Adrenal gland (tissue), 12 donors: ENCODE results near the gene RPL22. TPM values are rescaled to one million over a fixed set of nuclear protein-coding genes. Genes with fewer than 3 reads are reported as not detected.
A peak's percentile ranks its signal among the peaks of the same experiment; 100 is the strongest.

Experiments used
- DNase-seq, 7 donors: peaks; one replicate each; pipeline ENCODE4 v3.0.0-alpha.2; 2019 to 2020
- H3K27ac ChIP-seq, 5 donors: fragments of 200-600 bp; sonication (generic) in 4 of 5; 1 replicate in 3 of 5; 2 replicates in 2 of 5; pipeline versions ENCODE4 v1.5.1 to v1.8.0; 2016 to 2020; ENCODE audit warnings: mild to moderate bottlenecking in 1 of 5
- H3K27me3 ChIP-seq: fragments of 200-600 bp; 2 replicates; pipeline ENCODE4 v1.8.0; 2021
- H3K36me3 ChIP-seq, 2 donors: fragments of 200-600 bp; replicated peaks in 1 of 2; 1 replicate in 1 of 2; 2 replicates in 1 of 2; pipeline versions ENCODE4 v1.5.1 to v1.8.0; 2018 to 2022
- H3K4me1 ChIP-seq, 2 donors: fragments of 200-600 bp; replicated peaks in 1 of 2; 1 replicate in 1 of 2; 2 replicates in 1 of 2; pipeline versions ENCODE4 v1.5.1 to v1.8.0; 2018 to 2021
- H3K4me3 ChIP-seq, 4 donors: fragments of 200-600 bp; sonication (generic) in 3 of 4; one replicate each; pipeline ENCODE4 v1.5.1; 2016 to 2018
- H3K9me3 ChIP-seq, 3 donors: fragments of 200-600 bp; sonication (generic) in 1 of 3; replicated peaks in 1 of 3; 1 replicate in 2 of 3; 2 replicates in 1 of 3; pipeline versions ENCODE4 v1.5.1 to v1.8.0; 2016 to 2021
- POLR2A ChIP-seq, 2 donors: fragments of 450-650 bp; IDR thresholded peaks; one replicate each; pipeline ENCODE4 v1.6.1; 2017; ENCODE audit warnings: antibody characterized with exemption in 2 of 2, mild to moderate bottlenecking in 2 of 2, moderate library complexity in 1 of 2
- WGBS, 4 donors: extraction: QIAGEN DNeasy Blood & Tissue Kit in 2 of 4; methylation state at CpG; one replicate each; pipeline versions ENCODE4 v1.1.5 to v1.1.7; 2013 to 2017; 5-methylcytosine and 5-hydroxymethylcytosine counted together
- intact Hi-C, 2 donors: fragments of 100-400 bp; cut with DNase I; formaldehyde crosslinking; loops; one replicate each; pipeline versions ENCODE4 v1.14.1 to v1.15.0; 2022 to 2023
- polyA plus RNA-seq, 3 donors: library from polyadenylated mRNA; stranded (reverse); fragments of 200-250 nt in 2 of 3; fragments of 350-450 nt in 1 of 3; fragmentation: Illumina TruSeq in 1 of 3; extraction: RNeasy Lipid Tissue Mini Kit (QIAGEN cat#74804) in 1 of 3; gene quantifications; one replicate each; pipeline ENCODE4 v1.2.3, GENCODE V29; 2013 to 2014
- total RNA-seq, 9 donors: library from RNA; depleted of rRNA in 4 of 9; stranded (reverse); fragments of >200 nt in 4 of 9; fragments of 120-200 nt in 1 of 9; fragmentation: NEBNext Ultra II Directional in 1 of 9; extraction: Animal tissue kit (Norgen Biotek cat#: 25700) in 1 of 9; gene quantifications; one replicate each; pipeline versions ENCODE4 v1.1.0 to v1.2.4, GENCODE V29; 2013 to 2023
- TF ChIP-seq, protein P1 (sequence below), 6 experiments: fragments of 450-650 bp in 4 of 6; fragments of 200-600 bp in 2 of 6; sonication (generic) in 1 of 6; IDR thresholded peaks; 1 replicate in 5 of 6; 2 replicates in 1 of 6; pipeline versions ENCODE4 v1.5.1 to v1.8.0; 2016 to 2021; ENCODE audit warnings: antibody characterized with exemption in 6 of 6, mild to moderate bottlenecking in 2 of 6, moderate library complexity in 1 of 6
- donor health status: healthy with polysubstance abuse.
- donor health status: Bipolar disorder and iron deficiency.
- donor health status: DM: yes; HTN: yes; CAD: no.
- donor health status: DM: no; HTN: no; CAD: no.
- donor health status: DM: no; HTN: no; CAD: no.
- donor health status: DM: yes; HTN: yes; CAD: no.

RPL22 gene
- total and polyA plus RNA-seq, 12 donors: 78.5 to 898 (median 305) TPM

DNA sequence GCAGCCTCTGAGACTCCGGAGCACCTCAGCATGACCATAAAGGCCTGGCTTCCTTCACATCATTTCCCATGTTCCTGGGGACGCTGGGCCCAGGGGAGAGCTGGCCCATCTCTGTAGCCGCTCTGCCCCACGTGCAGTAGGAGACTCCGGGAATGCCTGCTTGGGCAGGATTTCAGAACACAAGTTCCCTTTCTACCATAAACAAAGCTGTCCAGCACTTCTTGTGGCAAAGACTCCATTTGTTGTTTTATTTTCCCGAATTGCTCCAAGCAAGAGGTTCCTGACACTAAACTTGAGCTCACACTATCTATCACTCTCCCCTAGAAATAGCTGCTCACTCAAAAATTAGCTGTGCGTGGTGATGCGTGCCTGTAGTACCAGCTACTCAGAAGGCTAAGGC lies 41.2 kb downstream of the RPL22 start:
- no peak for TF ChIP-seq POLR2A (IDR thresholded peaks at IDR 0.05)
- TF ChIP-seq, protein P1, sequence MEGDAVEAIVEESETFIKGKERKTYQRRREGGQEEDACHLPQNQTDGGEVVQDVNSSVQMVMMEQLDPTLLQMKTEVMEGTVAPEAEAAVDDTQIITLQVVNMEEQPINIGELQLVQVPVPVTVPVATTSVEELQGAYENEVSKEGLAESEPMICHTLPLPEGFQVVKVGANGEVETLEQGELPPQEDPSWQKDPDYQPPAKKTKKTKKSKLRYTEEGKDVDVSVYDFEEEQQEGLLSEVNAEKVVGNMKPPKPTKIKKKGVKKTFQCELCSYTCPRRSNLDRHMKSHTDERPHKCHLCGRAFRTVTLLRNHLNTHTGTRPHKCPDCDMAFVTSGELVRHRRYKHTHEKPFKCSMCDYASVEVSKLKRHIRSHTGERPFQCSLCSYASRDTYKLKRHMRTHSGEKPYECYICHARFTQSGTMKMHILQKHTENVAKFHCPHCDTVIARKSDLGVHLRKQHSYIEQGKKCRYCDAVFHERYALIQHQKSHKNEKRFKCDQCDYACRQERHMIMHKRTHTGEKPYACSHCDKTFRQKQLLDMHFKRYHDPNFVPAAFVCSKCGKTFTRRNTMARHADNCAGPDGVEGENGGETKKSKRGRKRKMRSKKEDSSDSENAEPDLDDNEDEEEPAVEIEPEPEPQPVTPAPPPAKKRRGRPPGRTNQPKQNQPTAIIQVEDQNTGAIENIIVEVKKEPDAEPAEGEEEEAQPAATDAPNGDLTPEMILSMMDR (IDR thresholded peaks at IDR 0.05): no peak
- Histone ChIP-seq H3K4me1 (no peaks in the 10 kb centered on the region), H3K4me3 (no peak overlapping the region), H3K27me3 (peaks cover 4% of the 10 kb centered on the region), H3K27ac (no peak overlapping the region), H3K9me3 (no peaks in the 10 kb centered on the region), H3K36me3 (no peaks in the 10 kb centered on the region)
- WGBS, 4 donors: 70 to 78% (median 74%) methylated on average over 6 to 8 of the region's 8 CpGs
- no peak for DNase-seq
- intact Hi-C loops: no loop called here

DNA sequence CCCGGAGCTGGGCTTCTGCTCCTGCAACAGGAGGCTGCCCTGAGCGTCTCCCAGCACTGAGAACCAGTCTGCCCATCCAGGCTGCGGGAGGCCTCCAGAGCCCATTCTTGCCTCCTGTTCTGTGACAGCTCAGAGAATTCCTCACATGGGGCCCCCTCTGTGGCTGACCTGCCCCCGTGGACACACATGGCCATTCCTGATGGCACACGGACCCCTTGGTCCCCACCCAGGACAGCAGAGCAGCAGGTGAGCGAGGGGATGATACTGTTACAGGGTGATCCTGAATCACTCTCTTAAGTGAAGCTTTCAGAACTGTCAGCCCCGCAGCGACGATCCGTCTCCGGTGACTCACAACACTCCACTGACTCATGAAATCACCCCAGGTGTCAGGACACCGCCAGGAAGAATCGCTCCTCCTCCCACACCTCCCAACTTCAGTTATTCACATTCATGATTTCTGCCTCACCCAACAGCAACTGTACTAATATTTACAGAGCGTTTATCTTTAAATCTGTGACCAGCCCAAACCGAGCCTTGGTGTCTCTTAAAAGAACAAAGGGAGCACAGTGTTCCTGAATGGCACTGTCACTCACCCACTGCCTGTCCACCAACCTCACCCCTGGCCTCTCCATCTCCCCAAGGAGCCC lies 41.7 kb downstream of the RPL22 start:
- WGBS, 4 donors: 47 to 59% (median 49%) methylated on average over 11 to 15 of the region's 15 CpGs
- Histone ChIP-seq H3K36me3 (no peaks in the 10 kb centered on the region), H3K27me3 (peaks cover 2% of the 10 kb centered on the region), H3K4me3 (no peak overlapping the region), H3K4me1 (no peaks in the 10 kb centered on the region), H3K27ac (no peak overlapping the region), H3K9me3 (no peaks in the 10 kb centered on the region)
- intact Hi-C loops: no loop called here
- TF ChIP-seq, protein P1 (IDR thresholded peaks at IDR 0.05): no peak
- no peak for TF ChIP-seq POLR2A (IDR thresholded peaks at IDR 0.05)
- peak in 1 of 7 donors; percentile 80 for DNase-seq

DNA sequence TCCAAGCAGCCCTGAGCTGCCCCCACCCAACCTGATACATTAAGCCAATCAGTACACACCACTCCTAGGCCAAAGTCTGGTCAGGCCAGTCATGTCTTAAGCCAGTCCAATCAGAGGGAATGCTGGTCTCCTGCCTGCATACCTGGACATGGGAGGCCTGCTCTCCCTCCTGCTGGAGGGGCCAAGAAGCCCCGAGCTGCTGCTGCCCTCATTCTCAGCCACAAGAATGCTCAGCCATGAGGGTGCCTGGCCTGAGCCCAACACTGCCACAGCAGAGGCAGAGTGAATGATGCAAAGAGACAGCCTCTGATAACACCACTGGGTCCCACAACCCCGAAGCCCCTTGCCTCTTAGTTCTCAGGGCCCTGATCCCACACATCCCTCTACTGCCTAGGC lies 42.3 kb downstream of the RPL22 start:
- intact Hi-C loops: no loop called here

DNA sequence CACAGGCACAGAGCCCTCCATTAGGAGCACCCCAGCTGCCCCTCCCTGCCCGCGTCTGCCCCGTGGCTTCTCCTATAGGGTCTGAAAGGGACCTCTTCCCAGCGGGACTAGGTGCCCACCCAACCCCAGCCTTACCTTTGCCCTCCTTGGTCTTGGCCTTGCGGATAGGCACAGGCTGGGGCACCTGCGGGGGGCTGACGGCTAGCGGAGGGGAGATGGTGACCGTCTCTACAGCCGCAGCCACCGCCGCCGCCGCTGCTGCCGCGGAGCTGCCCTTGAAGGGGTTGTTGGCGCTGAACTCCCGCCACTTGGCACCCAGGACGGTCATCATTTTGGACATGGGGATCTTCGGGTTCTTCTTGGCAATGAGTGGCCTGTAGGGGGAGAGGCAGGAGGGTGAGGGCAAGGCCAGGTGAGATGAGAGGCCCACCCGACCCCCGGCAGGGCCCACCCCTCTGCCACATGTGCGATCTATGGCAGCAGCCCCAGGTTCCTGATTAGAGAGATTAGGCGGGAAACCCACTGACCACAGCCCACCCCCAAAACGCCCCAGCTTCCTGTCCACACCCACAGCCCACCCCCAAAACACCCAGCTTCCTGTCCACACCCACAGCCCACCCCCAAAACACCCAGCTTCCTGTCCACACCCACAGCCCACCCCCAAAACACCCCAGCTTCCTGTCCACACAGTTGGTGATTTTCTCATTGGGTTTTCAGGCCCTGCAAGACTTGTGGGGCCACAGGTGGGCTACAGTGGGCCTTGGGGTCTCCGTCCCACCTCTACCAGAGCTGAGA lies 44.7 kb downstream of the RPL22 start:
- no peaks in the 10 kb centered on the region for H3K9me3 ChIP-seq
- intact Hi-C loops: no loop called here
- TF ChIP-seq, protein P1 (IDR thresholded peaks at IDR 0.05): no peak
- no peak for TF ChIP-seq POLR2A (IDR thresholded peaks at IDR 0.05)
- H3K4me1 ChIP-seq: no peaks in the 10 kb centered on the region
- 77 to 82% (median 80%) methylated on average over 6 to 26 of the region's 26 CpGs for WGBS, 4 donors
- H3K4me3 ChIP-seq: no peak overlapping the region
- no peak overlapping the region for H3K27ac ChIP-seq
- DNase-seq: no peak
- no peaks in the 10 kb centered on the region for H3K36me3 ChIP-seq
- H3K27me3 ChIP-seq: no peaks in the 10 kb centered on the region

More for the DNA sequence above, 42.3 kb downstream of the RPL22 start:
- WGBS, 4 donors: 46 to 72% (median 65%) methylated on average over 2 of the region's 2 CpGs; no CpG with 5 or more reads in 1 of the 4 donors
- Histone ChIP-seq H3K4me3 (no peak overlapping the region), H3K27me3 (no peaks in the 10 kb centered on the region), H3K36me3 (no peaks in the 10 kb centered on the region), H3K9me3 (no peaks in the 10 kb centered on the region), H3K4me1 (no peaks in the 10 kb centered on the region), H3K27ac (no peak overlapping the region)
- DNase-seq: no peak
- TF ChIP-seq POLR2A (IDR thresholded peaks at IDR 0.05): no peak
- TF ChIP-seq, protein P1 (IDR thresholded peaks at IDR 0.05): no peak
